NCI-H524 treated with DMSO at 0.1 percent for 48 hours (cell line): ENCODE data around the gene WSB1.
"Not testable (repeated sequence)": the region's sequence is repeated elsewhere in the genome, so short reads cannot be mapped to it uniquely, and the experiment has no call there.

Source experiments
- DNase-seq: peaks from one replicate; lab custom pipeline; 2025; lab: John Stamatoyannopoulos, UW

WSB1 gene

GRCh38 chr17:27315796-27316465 is 22.0 kb downstream of the WSB1 start:
- peak; percentile 33 for DNase-seq

- DNase-seq = no peak
These were observed 24.3 kb downstream of the WSB1 start for GRCh38 chr17:27318228-27318627.

GRCh38 chr17:27318633-27319032 is 24.7 kb downstream of the WSB1 start:
- no peak for DNase-seq

GRCh38 chr17:27319541-27320221 is 25.8 kb downstream of the WSB1 start:
- DNase-seq = peak; percentile 93

GRCh38 chr17:27320222-27320560 is 26.3 kb downstream of the WSB1 start:
- DNase-seq = no peak

GRCh38 chr17:27321372-27321771 is 27.5 kb downstream of the WSB1 start:
- no peak for DNase-seq

GRCh38 chr17:27322026-27322425 is 28.1 kb downstream of the WSB1 start:
- DNase-seq = no peak

- DNase-seq = no peak
These were observed 29.0 kb downstream of the WSB1 start for GRCh38 chr17:27322690-27323508.

- no peak for DNase-seq
These were observed 29.8 kb downstream of the WSB1 start for GRCh38 chr17:27323538-27324215.

GRCh38 chr17:27324771-27325339 is 30.9 kb downstream of the WSB1 start:
- DNase-seq = no peak

GRCh38 chr17:27326051-27326450 is 32.1 kb downstream of the WSB1 start:
- no peak for DNase-seq

GRCh38 chr17:27326585-27326984 is 32.7 kb downstream of the WSB1 start:
- DNase-seq = no peak

- DNase-seq = no peak
These were observed 33.5 kb downstream of the WSB1 start for GRCh38 chr17:27327397-27327796.

GRCh38 chr17:27327871-27328270 is 34.0 kb downstream of the WSB1 start:
- no peak for DNase-seq

GRCh38 chr17:27328686-27329085 is 34.8 kb downstream of the WSB1 start:
- DNase-seq = not testable (repeated sequence)

- no peak for DNase-seq
These were observed 35.4 kb downstream of the WSB1 start for GRCh38 chr17:27329146-27329805.

- no peak for DNase-seq
These were observed 38.1 kb downstream of the WSB1 start for GRCh38 chr17:27332047-27332393.

GRCh38 chr17:27332485-27333409 is 38.8 kb downstream of the WSB1 start:
- DNase-seq = peak; percentile 93

- DNase-seq = no peak
These were observed 39.6 kb downstream of the WSB1 start for GRCh38 chr17:27333410-27333980.

GRCh38 chr17:27336184-27336583 is 42.3 kb downstream of the WSB1 start:
- DNase-seq = no peak
